ENCODE results near the gene GPC6. TPM values are rescaled to one million over a fixed set of nuclear protein-coding genes. Genes with fewer than 3 reads are reported as not detected.
A peak's percentile ranks its signal among the peaks of the same experiment; 100 is the strongest.
"Not testable (repeated sequence)": the region's sequence is repeated elsewhere in the genome, so short reads cannot be mapped to it uniquely, and the experiment has no call there.

The GPC6 gene
- total RNA-seq (2014; rRNA removed; shearing (Covaris generic)), result 5.1 and 6.1 TPM in 2 replicates

DNA sequence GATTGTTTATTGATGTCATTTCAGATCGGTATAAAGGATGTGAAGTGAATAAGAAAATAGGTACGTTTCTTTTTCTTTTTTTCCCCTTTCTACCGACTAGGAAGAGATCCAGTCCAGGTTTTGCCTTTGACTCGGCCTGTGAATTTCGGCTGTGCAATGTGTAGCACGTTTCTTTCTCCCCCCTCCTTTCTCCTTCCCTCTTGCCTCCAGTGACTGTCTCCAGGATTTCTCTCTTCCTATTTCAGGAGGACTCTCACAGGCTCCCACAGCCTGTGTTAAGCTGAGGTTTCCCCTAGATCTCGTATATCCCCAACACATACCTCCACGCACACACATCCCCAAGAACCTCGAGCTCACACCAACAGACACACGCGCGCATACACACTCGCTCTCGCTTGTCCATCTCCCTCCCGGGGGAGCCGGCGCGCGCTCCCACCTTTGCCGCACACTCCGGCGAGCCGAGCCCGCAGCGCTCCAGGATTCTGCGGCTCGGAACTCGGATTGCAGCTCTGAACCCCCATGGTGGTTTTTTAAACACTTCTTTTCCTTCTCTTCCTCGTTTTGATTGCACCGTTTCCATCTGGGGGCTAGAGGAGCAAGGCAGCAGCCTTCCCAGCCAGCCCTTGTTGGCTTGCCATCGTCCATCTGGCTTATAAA, at the start of gene GPC6:
GPC6 (plus strand) TSS at position 185 of the 657 bp plus-strand sequence.
- DNase-seq (ENCODE audit: low spot score), result peak; percentile 86

DNA sequence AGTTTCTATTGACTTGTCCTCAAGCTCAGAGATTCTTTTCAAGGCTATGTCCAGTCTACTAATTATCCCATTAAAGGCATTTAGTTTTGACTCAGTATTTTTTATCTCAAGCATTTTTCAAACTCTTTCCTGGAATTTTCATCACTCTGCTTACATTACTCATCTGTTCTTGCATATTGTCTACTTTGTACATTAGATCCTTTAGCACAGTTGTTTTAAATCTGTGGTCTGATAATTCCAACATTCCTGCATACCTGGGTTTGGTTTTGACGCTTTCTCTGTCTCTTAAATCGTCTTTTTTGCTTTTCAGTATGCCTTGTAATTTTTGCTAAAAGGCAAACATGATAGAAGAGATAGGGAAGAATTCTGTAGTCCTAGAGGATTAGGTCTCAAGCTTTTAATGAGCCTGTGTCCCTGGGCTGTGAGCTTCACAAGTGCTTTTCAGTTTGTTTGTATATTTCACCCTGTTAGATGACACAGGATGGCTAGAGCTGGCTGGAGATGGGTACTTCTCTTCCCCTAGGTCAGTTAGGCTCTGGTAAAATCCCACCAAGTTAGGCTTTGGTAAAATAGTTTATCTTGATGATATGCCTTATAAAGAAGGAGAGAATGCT, 46.1 kb upstream of the GPC6 start:
- peak; percentile 30 for DNase-seq (ENCODE audit: low spot score)

DNA sequence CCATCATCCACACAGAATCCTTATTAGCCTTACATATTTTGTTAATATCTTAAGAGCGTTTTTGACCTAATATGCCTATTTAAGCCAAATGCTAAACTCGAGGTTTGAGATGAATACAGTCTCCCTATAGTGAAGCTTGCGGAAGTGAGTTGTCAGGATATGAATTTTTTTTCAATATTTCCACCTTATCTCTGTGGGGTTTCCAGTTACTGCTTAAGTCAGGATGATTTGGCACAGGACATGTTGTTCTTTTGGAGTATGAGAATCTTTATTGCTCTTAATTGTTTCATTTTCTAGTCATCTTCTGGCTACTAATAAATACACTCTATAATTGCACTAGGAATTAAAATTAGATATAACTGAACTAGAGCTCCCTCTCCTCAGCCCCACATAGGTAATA, 44.2 kb upstream of the GPC6 start:
- DNase-seq (ENCODE audit: low spot score), result no peak

GRCh38 chr13:93183302-93183701, 43.3 kb upstream of the GPC6 start:
- no peak for DNase-seq (ENCODE audit: low spot score)

DNA sequence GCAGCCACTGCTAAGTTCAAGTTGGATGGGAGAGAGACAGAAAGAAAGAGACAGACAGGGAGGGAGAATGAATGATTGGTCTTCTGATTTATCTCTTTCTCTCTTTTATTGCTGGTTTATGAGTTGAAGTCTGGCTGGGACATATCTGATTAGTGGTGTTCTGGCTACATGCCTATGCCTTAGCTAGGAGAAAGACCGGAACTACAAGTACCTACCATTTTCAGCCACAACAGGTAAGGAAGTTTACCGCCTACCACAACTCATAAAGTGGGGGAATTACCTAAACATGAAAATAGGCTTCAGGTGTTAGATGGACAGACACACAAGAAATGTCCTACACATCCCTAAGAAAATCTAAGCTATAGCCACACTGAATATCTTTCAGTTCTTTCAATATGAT, 36.6 kb upstream of the GPC6 start:
- no peak for DNase-seq (ENCODE audit: low spot score)

DNA sequence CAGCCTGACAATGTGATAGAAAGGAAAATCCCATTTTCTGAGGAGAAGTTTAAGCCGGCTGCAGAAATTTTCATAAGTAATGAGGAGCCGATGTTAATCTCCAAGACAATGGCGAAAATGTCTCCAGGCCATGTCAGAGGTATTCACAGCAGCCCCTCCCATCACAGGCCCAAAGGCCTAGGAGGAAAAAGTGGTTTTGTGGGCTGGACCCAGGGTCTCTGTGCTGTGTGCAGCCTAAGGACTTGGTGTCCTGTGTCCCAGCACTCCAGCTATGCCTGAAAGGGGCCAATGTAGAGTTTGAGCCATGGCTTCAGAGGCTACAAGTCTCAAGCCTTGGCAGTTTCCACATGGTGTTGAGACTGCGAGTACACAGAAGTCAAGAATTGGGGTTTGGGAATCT, 32.9 kb upstream of the GPC6 start:
- no peak for DNase-seq (ENCODE audit: low spot score)

DNA sequence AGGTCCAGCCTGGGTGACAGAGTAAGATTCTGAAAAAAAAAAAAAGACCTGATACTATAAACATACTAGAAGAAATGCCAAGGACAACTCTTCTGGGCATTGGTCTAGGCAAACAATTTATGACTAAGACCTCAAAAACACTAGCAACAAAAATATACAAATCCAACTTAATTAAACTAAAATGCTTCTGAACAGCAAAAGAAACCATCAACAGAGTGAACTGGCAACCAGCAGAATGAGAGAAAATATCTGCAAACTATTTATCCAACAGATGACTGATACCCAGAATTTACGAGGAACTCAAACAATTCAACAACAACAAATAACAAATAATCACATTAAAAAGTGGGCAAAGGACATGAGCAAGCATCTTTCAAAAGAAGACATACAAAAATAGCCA, 26.8 kb upstream of the GPC6 start:
- no peak for DNase-seq (ENCODE audit: low spot score)

- DNase-seq (ENCODE audit: low spot score), result no peak
These were observed 26.0 kb upstream of the GPC6 start for GRCh38 chr13:93200626-93201025.

GRCh38 chr13:93201992-93202558, 24.5 kb upstream of the GPC6 start:
- no peak for DNase-seq (ENCODE audit: low spot score)

DNA sequence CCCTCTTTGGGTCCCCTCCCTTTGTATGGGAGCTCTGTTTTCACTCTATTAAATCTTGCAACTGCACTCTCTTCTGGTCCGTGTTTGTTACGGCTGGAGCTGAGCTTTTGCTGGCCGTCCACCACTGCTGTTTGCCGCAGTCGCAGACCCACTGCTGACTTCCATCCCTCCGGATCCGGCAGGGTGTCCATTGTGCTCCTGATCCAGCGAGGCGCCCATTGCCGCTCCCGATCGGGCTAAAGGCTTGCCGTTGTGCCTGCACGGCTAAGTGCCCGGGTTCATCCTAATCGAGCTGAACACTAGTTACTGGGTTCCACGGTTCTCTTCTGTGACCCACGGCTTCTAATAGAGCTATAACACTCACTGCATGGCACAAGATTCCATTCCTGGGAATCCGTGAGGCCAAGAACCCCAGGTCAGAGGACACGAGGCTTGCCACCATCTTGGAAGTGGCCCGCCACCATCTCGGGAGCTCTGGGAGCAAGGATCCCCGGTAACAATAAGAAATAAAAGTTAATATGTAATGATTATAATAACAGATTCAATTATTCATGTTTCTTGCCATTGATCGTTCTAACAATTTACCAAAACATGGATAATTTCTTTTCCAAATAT, 19.7 kb upstream of the GPC6 start:
- not testable (repeated sequence) for DNase-seq (ENCODE audit: low spot score)

DNA sequence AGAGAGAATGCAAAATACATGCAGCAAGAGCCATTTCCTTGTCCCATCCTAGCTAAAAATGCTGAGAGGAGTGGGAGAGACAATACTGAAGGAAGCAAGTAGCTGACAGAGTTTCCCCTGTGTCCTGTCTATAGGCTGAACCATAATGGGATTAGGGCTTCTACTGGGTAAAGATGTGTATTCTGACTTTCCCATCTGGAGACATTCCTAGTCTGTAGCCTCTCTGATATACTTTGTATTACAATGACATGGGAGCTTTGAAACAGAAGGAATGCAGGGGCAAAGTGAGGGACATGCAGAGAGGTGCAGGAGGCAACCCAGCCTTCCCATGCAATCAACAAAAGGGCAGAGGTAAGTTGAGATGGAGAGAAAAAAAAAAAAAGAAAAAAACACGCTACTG, 10.5 kb upstream of the GPC6 start:
- no peak for DNase-seq (ENCODE audit: low spot score)

DNA sequence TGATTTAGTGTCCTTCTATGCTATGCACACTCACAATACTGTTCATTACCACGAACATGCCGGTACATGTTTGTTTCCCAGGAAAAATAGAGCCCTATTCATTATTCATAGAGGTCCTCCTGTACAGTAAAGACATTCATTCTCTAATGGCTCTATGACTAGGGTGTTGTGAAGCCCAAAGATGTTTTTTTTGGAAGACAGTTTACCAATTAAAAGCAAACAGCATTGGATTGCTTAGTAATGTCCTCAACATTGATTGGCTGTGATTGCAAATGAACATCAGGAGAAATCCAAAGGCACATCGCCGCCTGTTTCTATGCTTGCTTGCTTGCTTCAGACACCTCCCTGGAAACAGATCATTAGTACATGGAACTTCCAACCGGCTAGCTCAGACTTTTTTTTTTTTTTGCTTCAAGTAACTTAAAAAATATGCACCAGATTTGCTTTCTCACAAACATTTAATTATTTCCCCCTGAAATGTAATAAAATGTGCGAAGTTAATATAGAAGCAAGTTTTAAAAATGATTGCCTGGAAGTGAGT, 8.8 kb upstream of the GPC6 start:
- no peak for DNase-seq (ENCODE audit: low spot score)

GRCh38 chr13:93218583-93218982, 8.0 kb upstream of the GPC6 start:
- no peak for DNase-seq (ENCODE audit: low spot score)

- no peak for DNase-seq (ENCODE audit: low spot score)
These were observed 6.5 kb upstream of the GPC6 start for GRCh38 chr13:93220073-93220472.

DNA sequence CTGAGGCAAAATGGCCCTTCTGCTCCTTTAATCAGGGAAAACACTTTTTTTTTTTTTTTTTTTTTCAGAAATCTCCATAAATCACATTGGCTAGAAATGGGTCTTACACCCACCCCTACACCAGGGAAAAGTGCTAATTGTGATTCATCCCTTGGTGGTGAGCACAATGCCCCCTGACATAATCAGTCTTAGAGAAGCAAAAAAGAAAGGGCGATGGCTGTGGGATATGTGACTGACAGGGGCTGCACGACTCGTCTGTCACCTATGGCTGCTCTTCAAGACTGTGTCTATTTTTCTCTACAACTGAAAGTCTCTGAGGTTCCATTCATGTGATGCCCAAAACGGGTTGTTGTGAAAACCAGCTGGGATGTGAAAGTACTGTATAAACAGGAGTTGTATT, 3.6 kb upstream of the GPC6 start:
- no peak for DNase-seq (ENCODE audit: low spot score)

GRCh38 chr13:93224535-93224934, 2.1 kb upstream of the GPC6 start:
- peak; percentile 45 for DNase-seq (ENCODE audit: low spot score)

- DNase-seq (ENCODE audit: low spot score), result no peak
These were observed 997 bp upstream of the GPC6 start for GRCh38 chr13:93225610-93226009.

DNA sequence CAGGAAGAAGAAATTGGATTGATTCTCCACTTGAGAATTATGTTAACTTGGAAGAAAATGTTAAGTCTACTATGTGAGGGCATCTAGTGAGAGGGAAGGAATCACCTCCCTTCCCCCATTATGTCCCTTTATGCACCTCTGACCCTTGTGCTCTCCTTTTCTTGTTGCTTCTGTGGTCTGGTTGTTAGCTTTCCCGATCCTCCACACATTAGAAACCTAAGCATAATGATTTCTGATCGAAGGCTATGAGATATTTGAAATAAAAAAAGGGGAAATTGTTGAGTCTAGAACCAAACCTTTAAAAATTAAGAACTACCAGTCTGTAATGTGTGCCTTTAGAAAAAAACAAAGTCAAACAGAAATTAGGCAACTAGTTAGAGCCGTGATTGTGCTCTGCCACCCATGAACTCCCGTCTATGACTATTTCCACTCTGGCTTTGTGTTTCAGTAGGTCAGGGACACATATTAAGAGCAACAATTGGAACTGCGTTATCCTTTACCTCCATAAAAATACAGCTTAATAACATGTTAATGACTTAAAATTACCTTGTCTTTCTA, 463 bp upstream of the GPC6 start:
- no peak for DNase-seq (ENCODE audit: low spot score)

- peak; percentile 36 for DNase-seq (ENCODE audit: low spot score)
These were observed 772 bp downstream of the GPC6 start for GRCh38 chr13:93227280-93227877.

- peak; percentile 64 for DNase-seq (ENCODE audit: low spot score)
These were observed 1.5 kb downstream of the GPC6 start for GRCh38 chr13:93227878-93228642.

DNA sequence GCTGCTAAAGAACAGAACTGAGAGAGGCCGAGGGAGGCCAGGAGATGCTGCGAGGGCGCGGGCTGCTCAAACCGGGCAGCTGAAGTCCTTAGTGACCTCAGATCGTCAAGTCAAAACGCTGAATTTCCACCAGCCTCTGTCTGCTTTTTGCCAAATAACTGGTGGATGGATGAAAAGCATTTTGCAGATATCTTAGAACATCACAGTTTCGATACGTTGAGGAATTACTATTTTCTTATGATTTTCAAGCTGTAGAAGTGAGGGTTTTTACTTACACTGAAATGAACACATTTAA, 2.0 kb downstream of the GPC6 start:
- no peak for DNase-seq (ENCODE audit: low spot score)

Data from A172 (cell line).